Umbilical cord (tissue), 2 donors: ENCODE data around the gene TNF. TPM values are rescaled to one million over a fixed set of nuclear protein-coding genes. Genes with fewer than 3 reads are reported as not detected.
"Not testable (repeated sequence)": the region's sequence is repeated elsewhere in the genome, so short reads cannot be mapped to it uniquely, and the experiment has no call there.

Source experiments
- DNase-seq: peaks from one replicate; pipeline ENCODE4 v3.0.0-alpha.2; 2015; ENCODE audit warnings: low spot score
- total RNA-seq: library from RNA; depleted of rRNA; stranded (reverse); fragments of >200 nt; gene quantifications from one replicate; pipeline ENCODE4 v1.2.3, GENCODE V29; 2014; ENCODE audit warnings: low replicate concordance; ENCODE audit not compliant: insufficient read depth

Gene TNF
- total RNA-seq, 1 donor from 2014 or later, result 1.4 TPM

GRCh38 chr6:31587791-31588777 is 12.7 kb downstream of the TNF start:
- DNase-seq, result no peak

- DNase-seq, result no peak
Measured at GRCh38 chr6:31588871-31589650, 13.7 kb downstream of the TNF start.

- DNase-seq, result not testable (repeated sequence)
Measured at GRCh38 chr6:31590691-31591090, 15.3 kb downstream of the TNF start.

- no peak for DNase-seq
Measured at GRCh38 chr6:31592396-31592771, 17.0 kb downstream of the TNF start.

- no peak for DNase-seq
Measured at GRCh38 chr6:31597006-31597405, 21.6 kb downstream of the TNF start.

- no peak for DNase-seq
Measured at GRCh38 chr6:31607317-31607716, 32.0 kb downstream of the TNF start.

GRCh38 chr6:31609519-31610406 is 34.4 kb downstream of the TNF start:
- no peak for DNase-seq

GRCh38 chr6:31610968-31611367 is 35.6 kb downstream of the TNF start:
- DNase-seq, result no peak

GRCh38 chr6:31614075-31614619 is 38.8 kb downstream of the TNF start:
- DNase-seq, result no peak

GRCh38 chr6:31614684-31615578 is 39.6 kb downstream of the TNF start, which contains the start of gene AIF1:
AIF1 (plus strand) TSS chr6:31615234; CDS start chr6:31615330, 96 bp downstream.
- peak; percentile 25 for DNase-seq

GRCh38 chr6:31615748-31616147 is 40.4 kb downstream of the TNF start:
- no peak for DNase-seq

- DNase-seq, result no peak
Measured at GRCh38 chr6:31617010-31617409, 41.6 kb downstream of the TNF start.

GRCh38 chr6:31619805-31620585 is 44.6 kb downstream of the TNF start:
- DNase-seq, result peak; percentile 100

GRCh38 chr6:31620586-31621319 is 45.4 kb downstream of the TNF start, which contains the start of gene PRRC2A:
PRRC2A (plus strand) TSS chr6:31620715; CDS start chr6:31622790, 2,075 bp downstream.
- DNase-seq, result no peak

GRCh38 chr6:31621320-31621939 is 46.1 kb downstream of the TNF start:
- DNase-seq, result peak; percentile 21

GRCh38 chr6:31621991-31622390 is 46.6 kb downstream of the TNF start:
- DNase-seq, result peak; percentile 40

GRCh38 chr6:31622684-31623091 is 47.3 kb downstream of the TNF start:
- DNase-seq, result peak; percentile 47

GRCh38 chr6:31624070-31624469 is 48.7 kb downstream of the TNF start:
- no peak for DNase-seq
